Stimulated activated CD8-positive, alpha-beta memory T cell treated with anti-CD3 and anti-CD28 coated beads, Interleukin-7, amount 100 ng/mL, for 48 hours (primary cell): Measurements from ENCODE around the gene CDS2.

Experiments used
- DNase-seq, 2 donors: peaks; one replicate each; pipeline ENCODE4 v3.0.0-alpha.2; 2020; ENCODE audit warnings: low read depth in 1 of 2; ENCODE audit errors: extremely low read depth in 1 of 2

CDS2 gene

DNA sequence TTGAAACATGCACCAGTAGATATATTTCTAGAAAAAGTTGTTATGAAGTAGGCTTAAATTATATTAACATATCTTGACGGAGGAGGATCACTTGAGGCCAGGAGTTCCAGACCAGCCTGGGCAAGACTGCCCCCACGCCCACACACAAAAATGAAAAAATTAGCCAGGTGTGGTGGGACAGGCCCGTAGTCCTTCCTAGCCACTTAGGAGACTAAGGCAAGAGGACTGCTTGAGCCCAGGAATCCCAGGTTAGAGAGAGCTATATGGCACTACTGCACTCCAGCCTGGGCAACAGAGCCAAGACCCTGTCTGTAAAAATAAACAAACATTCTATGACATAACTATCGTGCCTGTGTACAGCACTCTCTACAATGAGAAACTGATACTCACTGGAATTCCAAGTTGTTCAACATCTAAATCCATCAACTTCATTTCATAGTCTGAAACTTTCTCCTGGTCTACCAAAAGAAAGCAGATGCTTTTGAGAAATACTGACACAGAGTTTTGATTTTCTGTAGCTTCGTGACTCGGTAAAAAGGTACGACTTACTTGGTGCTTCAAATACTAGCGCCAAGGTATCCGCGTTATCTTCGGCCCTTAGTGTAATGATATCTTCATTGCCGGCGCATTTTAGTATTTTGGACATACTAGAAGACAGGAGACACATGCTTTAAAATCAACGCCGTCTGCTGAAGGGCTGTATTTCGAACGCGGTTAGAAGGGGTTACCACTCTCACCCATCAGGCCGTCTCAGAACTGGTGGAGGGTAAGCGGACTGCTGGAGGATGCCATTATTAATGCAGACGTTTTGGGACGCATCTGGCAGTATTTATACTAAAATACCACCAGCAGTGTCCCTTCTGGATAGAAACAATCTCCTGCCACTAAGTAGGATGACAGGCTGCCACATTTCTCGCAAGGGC is 8.3 kb upstream of the CDS2 start:
- DNase-seq = no peak

DNA sequence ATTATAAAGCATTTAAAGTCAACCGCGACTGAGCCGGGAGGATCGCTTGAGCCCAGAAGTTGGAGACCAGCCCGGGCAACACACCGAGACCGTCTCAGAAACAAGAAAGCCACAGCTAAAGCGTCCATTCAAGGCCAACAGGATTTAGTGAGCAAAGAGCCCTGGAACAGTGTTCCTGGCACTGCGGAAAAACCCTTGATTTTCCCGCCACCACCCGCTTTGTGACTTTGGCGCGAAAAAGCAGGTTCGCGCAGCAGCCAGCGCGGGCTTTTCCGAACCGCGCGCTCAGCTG is 7.7 kb upstream of the CDS2 start:
- DNase-seq = no peak

DNA sequence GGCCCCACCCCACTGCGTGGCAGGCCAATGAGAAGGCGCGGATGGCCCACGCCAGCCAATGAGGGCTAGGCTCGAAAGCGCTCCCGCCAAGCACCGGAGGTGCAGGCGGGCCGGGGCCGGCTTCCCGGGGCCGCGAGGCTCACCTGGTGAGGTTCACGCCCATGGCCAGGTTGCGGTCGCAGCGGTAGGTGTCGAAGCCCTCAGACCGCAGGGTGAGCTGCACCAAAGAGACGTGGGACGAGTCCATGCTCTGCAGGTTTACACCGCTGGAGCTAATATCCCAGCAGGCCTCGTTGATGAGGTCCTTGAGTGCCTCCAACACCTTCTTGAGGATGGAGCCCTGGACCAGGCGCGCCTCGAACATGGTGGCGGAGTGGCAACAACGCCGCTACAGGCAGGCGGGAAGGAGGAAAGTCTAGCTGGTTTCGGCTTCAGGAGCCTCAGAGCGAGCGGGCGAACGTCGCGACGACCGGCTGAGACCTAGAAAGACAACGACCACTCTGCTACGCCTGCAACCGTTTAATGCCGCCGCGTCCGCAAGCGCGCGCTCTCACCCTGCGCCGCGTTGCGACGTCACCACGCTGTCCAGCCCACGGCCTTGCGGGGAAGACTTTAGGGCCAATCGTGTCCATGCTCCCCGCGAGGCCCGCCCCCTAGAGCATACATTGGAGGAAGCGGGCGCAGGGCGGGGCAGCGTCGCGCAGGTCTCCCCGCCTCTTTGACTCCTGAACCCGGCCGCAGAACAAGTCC is 7.2 kb upstream of the CDS2 start, which contains the start of gene PCNA:
PCNA (minus strand) TSS at position 524 of the 750 bp plus-strand sequence; CDS start at position 364, 160 bp downstream.
- DNase-seq = peak; percentile 98

DNA sequence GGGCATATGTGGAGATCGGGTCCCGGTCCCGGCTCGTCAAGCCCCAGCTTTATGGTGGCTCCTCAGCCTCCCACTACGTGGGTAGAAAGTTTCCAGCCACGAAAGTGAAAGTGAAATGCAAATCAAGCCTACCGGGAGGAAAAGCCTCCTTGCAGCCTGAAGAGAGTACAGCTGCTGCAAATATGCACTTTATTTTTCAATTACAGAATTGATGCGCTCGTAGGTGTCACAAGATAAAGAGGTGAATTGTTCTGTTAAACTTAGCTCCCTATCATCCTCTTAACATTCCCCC is 6.7 kb upstream of the CDS2 start:
- DNase-seq = no peak

DNA sequence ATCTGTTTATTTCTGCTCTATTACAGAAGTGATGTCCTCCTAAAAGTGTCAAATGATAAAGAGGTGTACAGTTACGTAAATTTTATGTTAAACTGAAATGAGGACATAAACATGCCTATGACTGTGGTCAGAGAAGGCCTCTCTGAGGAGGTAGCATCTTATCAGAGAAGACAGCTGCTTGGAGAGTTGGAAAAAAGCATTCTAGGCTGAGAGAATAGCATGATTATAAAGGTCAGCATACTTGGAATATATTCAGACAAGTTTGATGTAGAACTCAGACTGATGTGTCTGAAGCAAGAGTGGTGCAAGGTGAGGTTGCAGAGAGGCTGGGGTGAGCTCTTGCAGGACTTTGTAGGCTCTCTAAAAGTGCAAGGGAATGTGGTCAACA is 3.9 kb upstream of the CDS2 start:
- no peak for DNase-seq

DNA sequence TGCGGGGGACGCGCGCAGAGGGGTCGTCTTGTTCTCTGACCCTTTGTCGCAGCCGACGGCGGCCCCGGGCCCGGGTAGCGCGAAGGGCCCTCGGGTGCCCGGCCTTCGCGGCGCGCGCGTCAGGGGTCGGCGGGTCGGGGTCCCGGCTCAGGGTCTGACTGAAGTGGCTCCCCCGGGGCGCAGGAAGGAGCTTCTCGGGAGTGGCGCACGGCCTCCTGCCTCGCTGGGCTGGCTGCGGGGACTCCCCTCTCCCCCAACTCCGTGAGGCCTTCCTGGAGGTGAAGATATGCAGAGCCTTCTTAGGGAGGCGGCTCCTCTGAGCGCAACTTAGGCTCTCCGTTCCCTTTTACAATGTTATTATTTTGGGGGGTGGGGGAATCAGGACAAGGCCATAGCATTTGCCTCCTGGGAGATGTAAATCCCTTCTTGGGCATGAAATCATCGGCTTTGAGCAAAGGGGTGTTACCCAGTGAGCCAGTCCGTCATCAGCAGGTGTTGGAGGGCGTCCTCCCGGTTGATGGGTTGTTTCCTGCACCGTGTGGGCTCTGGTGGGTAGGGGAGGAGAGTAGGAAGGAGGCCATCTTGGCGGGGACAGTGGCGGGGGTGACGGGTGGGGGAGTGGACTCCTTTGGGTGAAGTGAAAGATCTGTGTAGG is 523 bp downstream of the CDS2 start:
- peak; percentile 37 to 70 for DNase-seq

DNA sequence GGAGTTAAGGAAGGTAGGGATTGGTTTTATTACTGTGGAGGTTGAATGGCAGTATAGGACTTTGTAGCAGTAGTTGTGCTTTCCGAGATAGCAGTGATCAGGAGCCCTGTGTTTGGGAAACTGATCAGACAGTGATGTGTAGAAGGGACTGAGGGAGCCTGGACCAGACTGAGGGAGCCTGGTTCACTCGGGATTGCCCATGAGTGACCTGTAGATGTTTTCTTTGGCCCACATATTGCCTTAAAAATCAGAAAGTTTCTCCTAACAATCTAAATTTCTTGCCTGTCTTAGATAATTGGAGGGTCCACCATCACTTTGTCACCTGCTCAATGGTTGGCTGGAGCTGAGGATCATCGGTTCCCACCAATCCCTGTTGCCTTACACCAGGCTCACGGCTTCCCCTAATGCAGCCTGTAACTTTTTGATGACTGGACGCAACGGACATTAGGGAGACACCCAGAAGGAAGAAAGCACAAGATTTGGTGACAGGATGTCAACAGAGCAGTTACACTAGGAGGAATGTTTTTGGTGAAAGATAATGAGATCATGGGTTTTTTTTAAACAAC is 1.1 kb downstream of the CDS2 start:
- no peak for DNase-seq

DNA sequence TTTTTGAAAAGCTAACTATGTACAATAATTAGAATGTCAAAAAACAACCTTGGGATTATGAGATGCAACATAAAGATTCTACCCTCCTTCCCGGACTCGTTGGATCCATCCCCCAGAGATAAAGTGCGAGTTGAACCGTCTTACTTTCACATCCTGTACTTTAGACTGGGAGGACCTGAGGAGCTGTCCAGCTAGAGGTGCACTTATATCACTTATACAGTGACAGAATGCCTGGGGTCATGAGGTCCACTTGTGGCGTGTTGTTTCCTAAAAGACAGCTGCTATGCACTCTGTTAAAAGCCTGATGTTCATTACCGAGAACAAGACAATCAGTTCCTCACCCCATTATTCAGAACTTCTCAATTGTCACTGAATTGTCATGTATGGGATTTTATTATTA is 2.1 kb downstream of the CDS2 start:
- no peak for DNase-seq

DNA sequence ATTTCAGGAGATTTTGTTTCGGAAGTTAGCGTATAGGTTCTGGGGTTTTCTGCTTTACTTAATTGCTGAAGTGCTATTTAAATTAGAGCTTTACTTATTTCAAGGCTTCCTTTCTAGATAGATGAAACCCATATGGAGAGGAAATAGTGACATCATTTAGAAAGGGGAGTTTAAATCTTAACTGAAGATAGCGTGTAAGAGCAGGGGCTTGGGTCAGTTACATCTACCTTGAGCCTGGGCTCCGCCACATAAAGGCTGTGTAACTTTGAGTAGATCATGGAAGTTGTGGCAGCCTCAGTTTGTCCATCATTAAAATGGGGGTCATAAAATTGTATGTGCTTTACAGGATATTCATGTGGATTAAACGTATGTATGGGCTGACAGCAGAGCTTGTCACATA is 4.7 kb downstream of the CDS2 start:
- no peak for DNase-seq

DNA sequence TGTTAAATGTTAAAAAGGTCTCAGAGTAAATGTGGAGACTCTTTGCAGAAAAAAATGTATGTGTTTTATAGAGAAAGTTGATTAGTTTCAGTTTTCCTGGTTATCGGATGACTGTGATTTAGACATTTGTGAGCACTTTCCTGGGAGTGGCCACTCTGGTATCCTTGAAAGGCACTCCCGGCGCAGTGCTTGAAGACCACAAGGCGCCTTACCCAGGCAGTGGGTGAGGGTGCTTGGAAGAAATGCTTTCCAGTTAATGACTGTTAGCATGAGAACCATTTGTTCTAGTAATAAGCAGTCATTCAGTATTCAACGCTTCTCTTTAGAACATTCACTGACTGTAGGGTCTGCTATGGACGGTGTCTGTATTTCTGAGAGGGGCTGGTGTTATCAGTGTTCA is 7.2 kb downstream of the CDS2 start:
- no peak for DNase-seq

DNA sequence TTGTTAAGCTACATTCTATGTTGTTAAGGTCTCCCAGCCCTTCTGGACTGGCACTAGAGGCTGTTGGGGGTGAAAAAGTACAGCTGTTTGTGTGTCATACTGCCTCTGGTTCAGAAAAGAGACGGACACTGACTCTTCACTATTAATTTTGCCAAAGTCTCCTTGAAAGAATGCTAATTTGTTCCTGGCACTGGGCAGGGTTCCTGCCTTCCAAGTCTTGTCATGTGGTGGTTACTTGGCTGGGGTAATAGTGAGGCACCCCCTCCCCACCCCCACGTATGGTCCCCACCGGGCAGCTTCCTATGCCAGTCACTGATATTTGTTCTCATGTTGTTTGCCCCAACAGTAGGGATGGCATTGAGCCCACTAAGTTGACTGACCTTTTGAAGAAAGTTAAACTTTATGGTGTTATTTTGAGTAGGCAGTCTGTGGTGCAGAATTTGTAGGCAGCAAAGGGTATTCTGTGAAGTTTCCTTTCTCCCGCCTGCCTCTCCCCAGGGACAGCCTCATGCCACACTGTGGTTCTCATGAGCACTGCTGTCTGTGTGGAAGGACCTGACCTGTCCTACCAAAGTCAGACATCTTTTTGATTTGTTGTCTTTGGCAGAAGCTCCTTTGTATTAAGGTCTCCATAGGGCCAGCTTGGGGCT is 8.7 kb downstream of the CDS2 start:
- no peak for DNase-seq

DNA sequence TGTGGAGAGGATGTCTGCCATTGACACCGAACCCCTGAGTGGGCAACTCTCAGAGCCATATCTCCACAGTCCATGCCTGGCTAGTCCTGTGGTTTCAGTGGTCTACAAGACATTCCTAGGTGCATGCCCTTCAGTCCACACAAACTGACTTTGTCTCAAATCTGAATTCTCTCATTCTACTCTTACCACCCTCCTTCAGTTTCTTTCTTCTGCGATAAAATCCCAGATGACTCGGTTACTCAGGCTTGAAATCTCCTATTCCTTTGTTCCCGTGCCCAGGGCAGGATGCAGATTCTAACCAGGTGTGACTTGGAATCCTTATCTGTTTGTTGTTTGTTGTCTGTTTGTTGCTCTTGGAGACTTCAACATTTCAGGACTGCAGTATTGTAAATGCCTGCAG is 9.3 kb downstream of the CDS2 start:
- no peak for DNase-seq

DNA sequence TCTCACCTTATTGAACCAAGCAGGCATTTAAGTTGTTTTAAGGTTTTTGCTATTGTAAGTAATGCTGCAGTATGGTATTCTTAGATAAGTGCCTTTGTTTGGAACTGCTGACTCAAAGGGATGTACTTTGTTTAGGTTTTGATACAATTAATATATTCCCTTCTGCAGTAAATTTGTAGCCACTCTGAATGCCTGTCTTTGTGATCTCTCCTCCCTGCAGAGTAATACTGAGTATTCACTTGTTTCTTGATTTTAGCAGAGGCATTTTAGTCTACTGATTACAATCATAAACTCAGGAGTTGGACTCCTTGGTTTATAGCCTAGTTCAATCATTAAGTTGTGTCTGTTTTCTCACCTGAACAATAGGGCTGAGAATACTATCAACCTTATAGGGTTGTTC is 13.4 kb downstream of the CDS2 start:
- no peak for DNase-seq

DNA sequence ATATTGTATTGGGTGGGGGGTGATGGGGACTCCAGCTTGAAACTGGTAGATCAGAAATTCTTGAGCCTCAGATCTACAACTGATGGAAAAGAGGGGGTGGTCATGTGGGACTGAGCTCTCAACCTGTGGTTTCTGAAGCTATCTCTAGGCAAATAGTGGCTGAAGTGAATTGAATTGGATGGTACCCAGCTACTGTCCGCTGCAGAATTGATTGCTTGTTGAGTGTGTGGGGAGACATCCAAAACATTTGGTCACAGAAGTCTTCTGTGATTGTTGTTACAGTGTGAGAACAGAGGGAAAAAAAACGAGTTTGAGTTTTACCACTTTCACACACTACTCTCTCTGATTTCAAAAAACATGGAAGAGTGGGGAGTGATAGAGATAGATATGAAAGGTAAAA is 14.8 kb downstream of the CDS2 start:
- DNase-seq = no peak

DNA sequence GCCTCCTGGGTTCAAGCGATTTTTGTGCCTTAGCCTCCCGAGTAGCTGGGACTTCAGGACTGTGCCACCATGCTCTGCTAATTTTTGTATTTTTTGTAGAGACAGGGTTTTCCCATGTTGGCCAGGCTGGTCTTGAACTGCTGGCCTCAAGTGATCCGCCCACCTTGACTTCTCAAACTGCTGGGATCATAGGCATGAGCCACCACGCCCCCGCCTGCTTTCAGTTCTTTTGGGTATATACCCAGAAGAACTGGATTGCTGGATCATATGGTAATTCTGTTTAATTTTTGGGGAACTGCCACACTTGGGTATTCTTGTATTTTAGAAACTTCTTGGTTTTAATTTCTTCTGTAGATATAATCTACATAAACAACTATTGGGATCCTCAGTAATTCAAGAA is 17.0 kb downstream of the CDS2 start:
- no peak for DNase-seq

DNA sequence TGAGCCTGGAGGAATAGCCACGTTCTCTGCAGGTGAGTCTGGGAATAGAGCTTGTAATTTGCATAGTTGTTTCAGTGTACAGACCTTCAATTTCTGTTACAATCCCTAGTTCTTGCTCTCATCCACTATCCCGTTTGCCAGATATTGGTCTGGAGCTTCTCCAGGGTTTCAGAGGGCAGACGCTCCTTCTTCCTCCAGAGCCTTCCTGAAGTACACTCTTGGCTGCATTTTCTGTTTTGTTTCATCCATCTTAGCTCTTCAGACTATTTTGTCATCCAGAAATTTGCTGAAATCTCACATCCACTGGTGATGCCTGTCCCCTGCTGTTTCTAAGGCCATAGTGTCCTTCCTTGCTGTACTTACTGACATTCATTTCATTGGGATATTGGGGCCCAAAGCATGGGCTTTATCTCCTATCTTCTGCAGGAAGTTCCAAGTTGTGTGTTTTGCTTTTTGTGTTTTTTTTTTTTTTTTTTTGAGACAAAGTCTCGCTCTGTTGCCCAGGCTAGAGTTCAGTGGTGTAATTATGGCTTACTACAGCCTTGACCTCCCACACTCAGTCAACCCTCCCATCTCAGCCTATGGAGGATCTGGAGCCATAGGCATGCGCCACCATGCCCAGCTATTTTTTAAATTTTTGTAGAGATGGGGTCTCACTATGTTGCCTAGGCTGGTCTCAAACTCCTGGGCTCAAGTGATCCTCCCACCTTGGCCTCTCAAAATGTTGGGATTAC is 18.7 kb downstream of the CDS2 start:
- DNase-seq = no peak

DNA sequence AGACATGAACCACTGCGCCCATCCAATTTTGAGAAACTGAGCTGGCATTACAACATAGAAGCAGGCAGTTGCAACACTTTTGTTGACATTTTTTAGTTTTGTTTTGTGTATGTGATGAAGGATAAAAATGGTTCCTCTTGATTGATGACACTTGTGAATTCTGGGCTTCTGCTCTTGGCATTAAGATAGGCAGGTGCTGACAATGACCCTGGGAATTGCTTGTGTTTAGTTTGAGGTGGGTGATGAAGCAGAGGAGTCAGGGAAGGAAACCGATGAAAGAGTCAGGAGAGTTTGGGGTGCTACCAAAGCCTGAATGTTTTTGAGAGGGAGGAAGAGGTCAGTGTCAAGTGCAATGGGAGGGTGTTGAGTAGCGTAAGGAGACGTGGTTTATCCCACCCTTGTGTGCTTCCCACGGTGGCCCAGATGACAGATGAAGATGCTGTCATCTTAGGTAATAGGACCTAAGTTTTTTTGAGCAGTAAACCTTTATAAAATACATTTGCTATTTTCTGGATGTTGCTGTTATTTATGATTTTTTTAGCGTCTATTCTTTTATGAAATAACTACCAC is 19.4 kb downstream of the CDS2 start:
- no peak for DNase-seq

DNA sequence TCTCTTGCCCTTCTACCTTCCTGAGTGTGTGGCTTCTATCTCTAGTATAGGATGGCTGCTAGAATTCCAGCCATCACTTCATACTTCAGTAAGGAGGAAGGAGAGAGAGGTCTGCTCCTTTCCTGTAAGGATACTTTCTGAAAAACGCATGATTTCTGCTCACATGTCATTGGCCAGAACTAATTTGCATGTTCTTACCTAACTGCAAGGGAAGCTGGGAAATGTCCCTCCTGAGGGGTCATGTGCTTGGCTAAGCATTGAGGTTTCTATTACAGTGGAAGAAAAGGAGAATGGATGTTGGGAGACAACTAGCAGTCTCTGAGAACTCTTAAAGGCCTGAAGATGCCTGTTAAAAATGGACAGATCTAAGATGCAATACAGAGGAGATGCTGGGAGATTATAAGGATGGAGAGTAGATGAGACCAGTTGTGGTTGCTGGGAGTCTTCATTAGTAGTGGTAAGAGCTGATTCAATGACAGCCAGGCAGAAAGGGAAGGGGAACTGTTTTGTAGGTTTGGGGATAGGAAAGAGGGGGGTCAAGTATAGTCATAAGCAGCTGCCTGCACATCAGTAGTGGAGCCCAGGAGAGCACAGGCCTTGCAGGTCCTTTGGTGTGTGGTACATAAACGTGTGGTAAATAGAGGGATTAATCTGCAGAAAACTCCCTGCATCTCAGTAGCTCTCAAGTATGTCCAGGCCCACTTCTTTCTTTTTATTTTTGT is 20.2 kb downstream of the CDS2 start:
- no peak for DNase-seq

DNA sequence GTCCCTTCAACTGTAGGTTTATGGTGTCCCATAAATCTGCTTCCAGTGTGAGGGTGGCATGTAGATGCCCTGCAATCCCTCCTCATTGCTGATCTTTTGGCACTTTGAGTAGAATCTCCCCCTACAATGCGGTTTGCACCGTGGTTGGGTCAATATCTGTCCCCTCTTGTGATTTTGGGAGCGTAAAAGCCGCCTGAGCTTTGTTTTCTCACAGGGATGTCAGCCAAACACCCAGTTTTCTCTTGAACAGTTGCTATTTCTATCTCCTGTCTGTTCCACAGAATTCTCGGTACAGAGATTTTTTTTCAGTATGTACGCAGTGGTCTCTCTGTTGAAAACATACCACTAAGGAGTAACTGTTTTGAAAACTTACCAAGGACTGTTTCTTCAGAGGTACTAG is 21.8 kb downstream of the CDS2 start:
- no peak for DNase-seq

DNA sequence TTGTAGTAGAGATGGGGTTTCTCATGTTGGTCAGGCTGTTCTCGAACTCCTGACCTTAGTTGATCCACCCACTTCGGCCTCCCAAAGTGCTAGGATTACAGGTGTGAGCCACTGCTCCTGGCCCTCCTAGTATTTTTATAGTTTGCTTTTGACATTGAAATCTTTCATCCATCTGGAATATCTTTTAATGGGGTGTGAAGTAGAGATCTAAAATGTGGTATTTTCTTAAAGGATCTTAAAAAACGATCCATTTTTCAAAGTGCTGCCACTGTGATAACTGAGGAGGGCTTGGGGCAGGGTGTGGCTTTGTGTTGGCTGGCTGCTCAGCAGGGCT is 23.1 kb downstream of the CDS2 start:
- no peak for DNase-seq
